HepG2 (cell line): ENCODE results near the gene PRCP. TPM values are rescaled to one million over a fixed set of nuclear protein-coding genes. Genes with fewer than 3 reads are reported as not detected.
A peak's percentile ranks its signal among the peaks of the same experiment; 100 is the strongest.

ENCODE experiments used
- ATAC-seq: fragments of 200-7000 bp; cut with Tn5 transposase; 3 replicates; pipeline ENCODE4 v1.9.1; 2020; ENCODE audit warnings: mild to moderate bottlenecking, moderate library complexity
- BruUV-seq: library from RNA; stranded (reverse); fragments of 400-500 nt; replicated peaks from 2 replicates; lab custom pipeline; 2021; lab: Mats Ljungman, UMichigan
- CTCF ChIA-PET: fragments of 300-600 bp; formaldehyde crosslinking; extraction: SDS; loops from one replicate; lab custom pipeline; 2021; ENCODE audit warnings: low total read pairs, inconsistent platforms, low intra/inter-chr PET ratio; lab: Yijun Ruan, JAX
- POLR2A ChIA-PET: fragments of 350-600 bp; sonication (Branson Sonifier 250); formaldehyde crosslinking; loops from one replicate; lab custom pipeline; 2020; ENCODE audit warnings: antibody characterized with exemption, inconsistent platforms; lab: Yijun Ruan, JAX
- DNase-seq: peaks from one replicate; pipeline ENCODE4 v3.0.0-alpha.2; 2015; ENCODE audit warnings: low spot score
- FAIRE-seq: peaks from 3 replicates; lab custom pipeline; 2011; peaks lifted over from hg19 to GRCh38; lab: Jason Lieb, UNC
- H2AFZ ChIP-seq: one replicate; pipeline ENCODE4 v1.6.1; 2011; ENCODE audit warnings: low read length, inconsistent platforms
- H3K27ac ChIP-seq: fragments of 300-600 bp; 3 replicates; pipeline ENCODE4 v1.8.0; 2011; ENCODE audit warnings: mixed run types, mild to moderate bottlenecking, mixed read lengths, low read length, inconsistent platforms; ENCODE audit not compliant: insufficient read depth; ENCODE audit errors: extremely low read length
- H3K27me3 ChIP-seq, 2 experiments: fragments of 200-600 bp in 1 of 2; 2 replicates in 1 of 2; 3 replicates in 1 of 2; pipeline versions ENCODE4 v1.6.0 to v1.8.0; 2011; ENCODE audit warnings: low read length in 2 of 2, mild to moderate bottlenecking in 2 of 2, moderate library complexity in 2 of 2, inconsistent platforms in 1 of 2; ENCODE audit not compliant: insufficient read depth in 2 of 2, control insufficient read depth in 1 of 2
- H3K36me3 ChIP-seq, 2 experiments: fragments of 200-600 bp in 1 of 2; replicated peaks in 1 of 2; 2 replicates in 1 of 2; 3 replicates in 1 of 2; pipeline versions ENCODE4 v1.5.1 to v1.8.0; 2011; ENCODE audit warnings: low read length in 2 of 2, inconsistent platforms in 1 of 2; ENCODE audit not compliant: insufficient read depth in 2 of 2, control insufficient read depth in 1 of 2
- H3K4me1 ChIP-seq: 2 replicates; pipeline ENCODE4 v1.5.1; 2012; ENCODE audit warnings: low read length, inconsistent platforms; ENCODE audit not compliant: insufficient read depth
- H3K4me2 ChIP-seq: 2 replicates; pipeline ENCODE4 v1.6.0; 2011; ENCODE audit warnings: low read depth, low read length, inconsistent platforms
- H3K4me3 ChIP-seq, 3 experiments: fragments of 200-600 bp in 1 of 3; sonication (generic), shearing (Covaris generic) in 1 of 3; replicated peaks in 1 of 3; 2 replicates each; pipeline ENCODE4 v1.5.1; 2011 to 2016; ENCODE audit warnings: low read length in 3 of 3, inconsistent platforms in 2 of 3, low read depth in 2 of 3, mild to moderate bottlenecking in 2 of 3, control low read depth in 1 of 3, mixed read lengths in 1 of 3; ENCODE audit not compliant: insufficient read depth in 1 of 3
- H3K79me2 ChIP-seq: one replicate; pipeline ENCODE4 v1.6.1; 2011; ENCODE audit warnings: low read length, inconsistent platforms; ENCODE audit not compliant: insufficient read depth
- H3K9ac ChIP-seq: 2 replicates; pipeline ENCODE4 v1.6.0; 2011; ENCODE audit warnings: mild to moderate bottlenecking, low read depth, low read length, inconsistent platforms; ENCODE audit not compliant: insufficient read depth
- H3K9me3 ChIP-seq: 2 replicates; pipeline ENCODE4 v1.5.1; 2012; ENCODE audit warnings: mild to moderate bottlenecking, low read length
- H4K20me1 ChIP-seq: 2 replicates; pipeline ENCODE4 v1.6.0; 2011; ENCODE audit warnings: inconsistent platforms, mild to moderate bottlenecking, low read length, moderate library complexity; ENCODE audit not compliant: insufficient read depth
- AHDC1 ChIP-seq: sonication (generic); formaldehyde crosslinking; IDR thresholded peaks from 2 replicates; pipeline ENCODE4 v1.5.1; 2020; ENCODE audit warnings: mild to moderate bottlenecking, missing genetic modification reagents, borderline replicate concordance
- E2F1 ChIP-seq: sonication (generic); formaldehyde crosslinking; IDR thresholded peaks from 2 replicates; pipeline ENCODE4 v1.5.0; 2020; ENCODE audit warnings: missing genetic modification reagents
- ESRRA ChIP-seq: sonication (generic); formaldehyde crosslinking; IDR thresholded peaks from 2 replicates; pipeline ENCODE4 v1.5.1; 2020; ENCODE audit warnings: mild to moderate bottlenecking, low read depth, missing genetic modification reagents
- HHEX ChIP-seq: IDR thresholded peaks from 2 replicates; pipeline ENCODE4 v1.6.1; 2016; ENCODE audit warnings: control low read depth
- HNRNPH1 ChIP-seq: fragments of 200-400 bp; formaldehyde crosslinking; optimal IDR thresholded peaks from 2 replicates; pipeline ENCODE3; 2017; ENCODE audit warnings: mild to moderate bottlenecking, low read depth, low read length
- RXRB ChIP-seq: IDR thresholded peaks from 2 replicates; pipeline ENCODE4 v1.6.1; 2016; ENCODE audit warnings: borderline replicate concordance, missing genetic modification reagents, missing compliant biosample characterization
- TAF15 ChIP-seq: fragments of 200-400 bp; formaldehyde crosslinking; IDR thresholded peaks from one replicate; pipeline ENCODE4 v1.6.1; 2018; ENCODE audit warnings: mild to moderate bottlenecking, low read depth, low read length; ENCODE audit not compliant: poor library complexity, severe bottlenecking
- WIZ ChIP-seq: sonication (generic); formaldehyde crosslinking; IDR thresholded peaks from 2 replicates; pipeline ENCODE4 v1.5.1; 2020; ENCODE audit warnings: mild to moderate bottlenecking, missing genetic modification reagents
- ZBTB44 ChIP-seq: sonication (generic); formaldehyde crosslinking; IDR thresholded peaks from 2 replicates; pipeline ENCODE4 v1.4.0; 2020; ENCODE audit warnings: missing genetic modification reagents
- ZNF512B ChIP-seq: sonication (generic); formaldehyde crosslinking; IDR thresholded peaks from 2 replicates; pipeline ENCODE4 v1.5.1; 2020; ENCODE audit warnings: missing genetic modification reagents, mild to moderate bottlenecking, borderline replicate concordance
- ZNF577 ChIP-seq: sonication (generic); formaldehyde crosslinking; IDR thresholded peaks from 2 replicates; pipeline ENCODE4 v1.4.0; 2020; ENCODE audit warnings: mild to moderate bottlenecking, low read depth, missing genetic modification reagents, borderline replicate concordance
- ZSCAN9 ChIP-seq: IDR thresholded peaks from 2 replicates; pipeline ENCODE4 v1.6.1; 2016; ENCODE audit warnings: borderline replicate concordance
- WGBS: methylation state at CpG from one replicate; pipeline ENCODE4 v1.1.6; 2017; ENCODE audit warnings: low lambda C conversion rate; 5-methylcytosine and 5-hydroxymethylcytosine counted together
- in situ Hi-C: cut with HindIII; loops from 2 replicates; pipeline ENCODE4 v1.10.0; 2017; ENCODE audit warnings: low pct_unique_long_range_greater_than_20kb; ENCODE audit not compliant: extremely low pct_ligation_motif_present
- intact Hi-C: fragments of 100-400 bp; cut with micrococcal nuclease; formaldehyde crosslinking; loops from one replicate; pipeline ENCODE4 v1.10.0; 2022; ENCODE audit not compliant: unreplicated experiment
- polyA plus RNA-seq, 8 experiments: library from polyadenylated mRNA; depleted of rRNA in 3 of 8; stranded (reverse) in 7 of 8; unstranded in 1 of 8; fragments of >200 nt; fragmentation: Illumina TruSeq in 4 of 8; extraction: Trizol in 4 of 8; gene quantifications; 2 replicates each; pipeline versions ENCODE4 v1.2.1 to v1.2.3, GENCODE V29; 2011 to 2016; ENCODE audit warnings: low read depth in 4 of 8, missing spikeins in 1 of 8, mixed read lengths in 1 of 8; ENCODE audit not compliant: insufficient read depth in 1 of 8
- total RNA-seq, 5 experiments: library from RNA; depleted of rRNA; stranded (reverse); fragments of >200 nt; fragmentation: Illumina TruSeq; extraction: Trizol; gene quantifications; 2 replicates each; pipeline ENCODE4 v1.2.3, GENCODE V29; 2016; ENCODE audit warnings: low read depth in 1 of 5

Gene PRCP
- total and polyA plus RNA-seq, 2 of the 13 experiments (the other 11 are each of a cell fraction or from before 2014, with no cell fraction given) = 84.2 to 105 TPM

GRCh38 chr11:82776377-82776776, 123.9 kb downstream of the PRCP start:
- H3K79me2 ChIP-seq = no peaks in the 10 kb centered on the region
- no peak overlapping the region for H3K9ac ChIP-seq
- no peak overlapping the region for H2AFZ ChIP-seq
- in situ Hi-C loops (loop anchor here (10.0 kb wide), 1 partner anchor 88 kb away; no protein-coding TSS in a partner anchor), intact Hi-C loops (loop anchor here (5.0 kb wide), 1 partner anchor 36 kb away; no protein-coding TSS in a partner anchor)
- no peaks in the 10 kb centered on the region for H3K9me3 ChIP-seq
- no TSS peak for BruUV-seq
- peaks cover 9% of the 10 kb centered on the region for H3K4me1 ChIP-seq
- H3K27ac ChIP-seq = no peak overlapping the region
- peak overlapping the region; percentile 40; the same call in 1 of the 2 replicates for H3K4me2 ChIP-seq
- ChIA-PET POLR2A (no interaction called here), CTCF (interaction anchor here (1.4 to 2.3 kb wide), 2 partner anchors 42 to 88 kb away, joined by 4 to 21 read pairs; no protein-coding TSS in a partner anchor)
- FAIRE-seq = no peak
- ATAC-seq = peak; percentile 84
- H3K4me3 ChIP-seq = no peak overlapping the region
- DNase-seq = peak; percentile 5
- no peaks in the 10 kb centered on the region for H4K20me1 ChIP-seq
- no peaks in the 10 kb centered on the region for H3K27me3 ChIP-seq
- 0% methylated on average over 2 of the region's 2 CpGs for WGBS
- H3K36me3 ChIP-seq = no peaks in the 10 kb centered on the region
- TF ChIP-seq ZSCAN9 (CRISPR knock-in tag) = no peak
- TF ChIP-seq WIZ = no peak
- TF ChIP-seq HNRNPH1 = no peak
- TF ChIP-seq ESRRA (CRISPR knock-in tag) = no peak
- no peak for TF ChIP-seq RXRB (CRISPR knock-in tag)
- no peak for TF ChIP-seq HHEX (CRISPR knock-in tag)
- no peak for TF ChIP-seq ZNF512B (CRISPR knock-in tag)
- TF ChIP-seq ZBTB44 = no peak
- no peak for TF ChIP-seq TAF15
- no peak for TF ChIP-seq AHDC1 (CRISPR knock-in tag)
- TF ChIP-seq ZNF577 (CRISPR knock-in tag) = no peak
- no peak for TF ChIP-seq E2F1
